Measurements from ENCODE around the gene NDUFV1.

DNA sequence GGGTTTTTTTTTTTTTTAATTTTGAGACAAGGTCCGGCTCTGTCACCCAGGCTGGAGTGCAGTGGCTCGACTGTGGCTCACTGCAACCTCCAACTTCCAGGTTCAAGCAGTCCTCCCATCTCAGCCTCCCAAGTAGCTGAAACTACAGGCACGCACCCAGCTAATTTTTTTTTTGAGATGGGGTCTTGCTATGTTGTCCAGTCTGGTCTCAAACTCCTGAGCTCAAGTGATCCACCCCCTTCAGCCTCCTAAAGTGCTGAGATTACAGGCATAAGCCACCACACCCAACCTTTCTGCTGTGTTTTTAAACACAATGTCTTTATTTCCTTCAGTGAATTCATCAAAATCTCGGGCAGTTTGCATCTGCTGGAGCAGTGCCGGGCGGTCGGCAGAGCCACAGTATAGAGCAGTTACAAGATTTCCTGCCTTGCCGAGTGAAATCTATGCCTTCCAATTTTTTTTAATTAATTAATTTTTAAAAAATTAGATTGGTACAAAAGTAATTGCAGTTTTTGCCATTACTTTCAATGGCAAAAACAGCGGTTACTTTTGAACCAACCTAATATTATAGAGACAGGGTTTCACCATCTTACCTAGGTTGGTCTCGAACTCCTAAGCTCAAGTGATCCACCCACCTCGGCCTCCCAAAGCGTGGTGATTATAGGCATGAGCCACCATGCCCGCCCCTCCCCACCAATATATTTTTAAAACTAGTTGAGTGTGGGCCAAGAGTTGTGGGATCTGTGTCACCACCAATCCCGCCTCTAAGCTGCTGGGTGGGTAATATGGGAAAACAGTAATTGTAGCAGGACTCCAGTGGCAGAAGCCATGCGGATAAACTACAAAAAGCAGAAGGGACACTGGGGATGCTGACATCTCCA lies 46.5 kb downstream of the NDUFV1 start:
- no peak for TF ChIP-seq TAF1 (IDR thresholded peaks at IDR 0.05; ENCODE audit: borderline replicate concordance, low read depth, low read length)
- TF ChIP-seq POLR2A (IDR thresholded peaks at IDR 0.05; ENCODE audit: low read depth, low read length), result no peak
